KOPT-K1 (cell line): Measurements from ENCODE around the gene GRIA3.
"Not testable (repeated sequence)": the region's sequence is repeated elsewhere in the genome, so short reads cannot be mapped to it uniquely, and the experiment has no call there.

ENCODE experiments used
- H3K27ac ChIP-seq: fragments of 200-600 bp; sonication (generic); 2 replicates; pipeline ENCODE4 v1.5.1; 2016; ENCODE audit warnings: antibody characterized with exemption, mild to moderate bottlenecking, low read depth, low read length; ENCODE audit not compliant: poor library complexity, severe bottlenecking
- H3K36me3 ChIP-seq: fragments of 200-600 bp; sonication (generic); 2 replicates; pipeline ENCODE4 v1.5.1; 2017; ENCODE audit warnings: antibody characterized with exemption, mild to moderate bottlenecking, low read length, moderate library complexity; ENCODE audit not compliant: insufficient read depth
- H3K9me3 ChIP-seq: fragments of 200-600 bp; sonication (generic); 2 replicates; pipeline ENCODE4 v1.5.1; 2017; ENCODE audit warnings: antibody characterized with exemption, low read length, mild to moderate bottlenecking; ENCODE audit not compliant: insufficient read depth, poor library complexity, severe bottlenecking

The GRIA3 gene

GRCh38 chrX:123331859-123332258 is 147.8 kb downstream of the GRIA3 start:
- H3K9me3 ChIP-seq = no peaks in the 10 kb centered on the region
- H3K36me3 ChIP-seq = no peaks in the 10 kb centered on the region
- H3K27ac ChIP-seq = no peak overlapping the region

DNA sequence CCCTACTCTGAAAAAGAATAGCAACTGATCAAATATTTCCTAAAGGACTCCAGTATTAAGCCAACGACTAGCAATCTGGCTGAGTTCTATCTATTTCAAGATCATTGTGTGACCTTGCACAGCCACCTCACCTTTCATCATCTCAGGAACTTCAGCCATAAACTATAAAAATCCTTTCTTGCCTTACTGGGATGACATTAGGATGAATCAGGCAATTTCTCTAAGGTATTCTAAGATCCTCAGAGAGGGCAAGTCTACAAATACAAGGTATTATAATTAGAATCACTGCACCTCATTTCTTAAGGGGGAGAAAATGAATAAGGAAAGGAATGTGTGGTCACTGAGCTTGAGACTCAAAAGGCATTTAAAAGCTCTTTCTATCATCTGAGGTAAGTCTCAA is 152.6 kb downstream of the GRIA3 start:
- H3K36me3 ChIP-seq = no peaks in the 10 kb centered on the region
- H3K9me3 ChIP-seq = no peaks in the 10 kb centered on the region
- H3K27ac ChIP-seq = no peak overlapping the region

- no peak overlapping the region for H3K27ac ChIP-seq
- H3K36me3 ChIP-seq = no peaks in the 10 kb centered on the region
- H3K9me3 ChIP-seq = no peaks in the 10 kb centered on the region
Observed at GRCh38 chrX:123337886-123338639, 154.0 kb downstream of the GRIA3 start.

DNA sequence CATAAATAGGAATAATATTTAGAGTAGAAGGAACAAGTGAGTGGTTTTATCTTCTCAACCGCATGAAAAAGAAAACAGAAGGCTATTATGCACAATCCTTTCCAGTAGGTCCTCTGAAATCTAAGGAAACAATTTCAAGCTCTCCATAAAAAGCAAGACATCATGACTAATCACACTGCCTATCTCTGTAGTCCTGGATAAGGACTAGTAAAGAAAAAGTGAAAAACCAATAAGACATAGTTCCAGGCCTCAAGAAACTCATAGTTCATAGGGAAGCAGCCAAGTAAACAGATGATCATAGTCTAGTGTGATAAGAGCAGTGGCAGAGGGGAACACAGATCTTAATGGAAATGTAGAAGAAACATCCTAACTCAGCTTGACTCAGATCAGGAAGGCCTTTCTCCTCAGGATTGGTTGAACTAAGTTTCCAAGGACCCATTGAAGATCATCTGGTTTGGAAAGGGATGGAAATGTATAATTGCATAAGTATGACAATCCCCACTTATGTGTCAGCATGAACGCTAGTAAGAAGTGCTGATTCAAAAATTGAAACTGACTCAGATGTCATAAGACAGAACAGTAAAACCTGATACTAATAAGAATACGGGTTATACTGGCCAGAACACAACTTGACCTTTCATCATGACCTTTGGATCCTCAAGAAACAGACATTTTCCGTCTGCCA is 155.3 kb downstream of the GRIA3 start:
- Histone ChIP-seq H3K36me3 (no peaks in the 10 kb centered on the region), H3K27ac (no peak overlapping the region), H3K9me3 (no peaks in the 10 kb centered on the region)

DNA sequence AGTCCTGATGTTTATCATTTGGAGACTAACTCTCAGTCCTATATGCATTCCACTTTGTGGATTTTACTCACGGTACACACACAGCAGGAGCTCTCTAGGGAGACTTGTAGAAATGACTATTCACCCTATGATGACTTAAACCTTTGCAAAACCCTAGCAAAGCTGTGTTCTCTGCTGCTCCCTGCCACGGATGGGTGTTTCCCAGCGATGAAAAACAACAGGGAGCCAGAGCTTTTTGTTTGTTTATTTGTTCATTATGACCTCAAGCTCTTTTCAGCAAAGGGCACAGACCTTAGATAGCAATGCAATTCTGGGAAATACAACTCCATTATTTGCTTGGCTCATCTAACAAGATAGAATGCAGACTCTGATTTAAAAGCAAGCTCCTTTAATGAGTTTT is 156.6 kb downstream of the GRIA3 start:
- no peak overlapping the region for H3K27ac ChIP-seq
- H3K9me3 ChIP-seq = no peaks in the 10 kb centered on the region
- H3K36me3 ChIP-seq = no peaks in the 10 kb centered on the region

DNA sequence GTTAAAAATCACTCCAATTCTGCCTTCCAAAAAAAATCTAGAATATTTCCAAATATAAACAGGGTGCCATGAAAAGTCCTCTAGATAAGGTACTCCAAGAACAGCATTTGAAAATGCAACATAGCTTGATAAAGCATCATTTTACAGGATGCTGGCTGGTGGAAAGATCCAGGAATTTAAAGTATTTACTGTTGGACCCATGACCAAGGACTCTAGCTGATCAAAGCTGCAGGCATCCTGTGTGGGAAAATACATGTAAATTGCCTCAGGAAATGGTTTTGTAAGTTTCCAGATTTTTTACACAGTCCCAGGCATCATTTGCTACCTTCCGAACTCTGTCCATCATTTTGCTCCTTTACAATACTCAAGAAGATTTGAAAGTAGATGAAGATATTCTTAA is 164.4 kb downstream of the GRIA3 start:
- Histone ChIP-seq H3K27ac (no peak overlapping the region), H3K9me3 (no peaks in the 10 kb centered on the region), H3K36me3 (no peaks in the 10 kb centered on the region)

DNA sequence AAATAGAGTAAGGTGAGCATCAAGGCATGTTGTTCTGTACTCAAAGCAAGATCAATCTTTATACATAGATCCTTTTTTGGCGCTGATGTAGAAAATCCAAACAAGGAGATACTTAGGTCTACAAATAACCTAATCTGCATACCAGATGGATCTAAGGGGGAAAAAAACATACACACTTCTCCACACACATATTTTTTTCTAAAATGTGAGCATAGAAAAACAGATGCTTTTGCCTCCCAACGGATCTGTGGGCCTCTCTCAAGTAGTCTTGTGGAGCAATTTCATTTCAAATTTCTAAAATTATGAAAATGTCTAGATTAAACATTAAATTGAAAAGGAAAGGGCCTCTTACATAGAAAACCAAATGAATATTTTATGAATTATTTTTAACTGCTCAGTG is 166.1 kb downstream of the GRIA3 start:
- no peak overlapping the region for H3K27ac ChIP-seq
- no peaks in the 10 kb centered on the region for H3K9me3 ChIP-seq
- no peaks in the 10 kb centered on the region for H3K36me3 ChIP-seq

DNA sequence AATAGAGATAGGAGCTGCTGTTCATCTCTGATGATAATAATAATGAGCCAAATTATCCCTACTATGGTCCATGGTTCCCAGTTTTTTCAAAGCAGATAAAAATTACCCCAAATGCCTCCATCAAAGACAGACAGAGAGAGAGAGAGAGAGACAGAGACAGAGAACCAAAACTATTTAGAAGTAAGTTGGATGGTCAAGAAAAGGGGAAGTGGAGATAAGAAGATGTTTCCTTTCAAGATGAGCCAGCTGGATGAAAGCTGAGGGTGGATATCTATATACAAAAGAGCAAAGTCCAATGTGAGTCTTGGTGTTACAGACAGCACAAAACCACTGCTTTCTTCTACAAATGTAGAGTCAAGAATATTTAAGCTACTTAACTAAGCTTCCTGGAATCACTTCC is 173.9 kb downstream of the GRIA3 start:
- H3K27ac ChIP-seq = no peak overlapping the region
- H3K36me3 ChIP-seq = no peaks in the 10 kb centered on the region
- H3K9me3 ChIP-seq = no peaks in the 10 kb centered on the region

GRCh38 chrX:123358457-123358856 is 174.4 kb downstream of the GRIA3 start:
- Histone ChIP-seq H3K27ac (no peak overlapping the region), H3K9me3 (no peaks in the 10 kb centered on the region), H3K36me3 (no peaks in the 10 kb centered on the region)

GRCh38 chrX:123361371-123361770 is 177.3 kb downstream of the GRIA3 start:
- H3K9me3 ChIP-seq = no peaks in the 10 kb centered on the region
- H3K27ac ChIP-seq = no peak overlapping the region
- H3K36me3 ChIP-seq = no peaks in the 10 kb centered on the region

DNA sequence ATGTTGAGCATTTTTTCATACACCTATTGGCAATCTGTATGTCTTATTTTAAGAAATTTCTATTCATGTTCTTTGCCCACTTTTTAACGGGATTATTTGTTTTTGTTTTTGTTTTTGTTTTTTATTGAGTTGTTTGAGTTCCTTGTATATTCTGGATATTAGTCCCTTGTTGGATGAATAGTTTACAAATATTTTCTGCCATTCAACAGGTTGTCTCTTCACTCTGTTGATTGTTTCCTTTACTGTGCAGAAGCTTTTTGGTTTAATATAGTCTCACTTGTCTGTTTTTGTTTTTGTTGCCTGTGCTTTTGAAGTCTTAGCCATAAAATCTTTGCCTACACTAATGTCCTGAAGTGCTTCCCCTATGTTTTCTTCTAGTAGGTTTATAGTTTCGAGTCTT is 202.1 kb downstream of the GRIA3 start:
- not testable (repeated sequence) for H3K36me3 ChIP-seq, H3K27ac ChIP-seq, H3K9me3 ChIP-seq

- no peaks in the 10 kb centered on the region for H3K36me3 ChIP-seq
- H3K9me3 ChIP-seq = no peaks in the 10 kb centered on the region
- H3K27ac ChIP-seq = no peak overlapping the region
Observed at GRCh38 chrX:123392921-123393320, 208.8 kb downstream of the GRIA3 start.

DNA sequence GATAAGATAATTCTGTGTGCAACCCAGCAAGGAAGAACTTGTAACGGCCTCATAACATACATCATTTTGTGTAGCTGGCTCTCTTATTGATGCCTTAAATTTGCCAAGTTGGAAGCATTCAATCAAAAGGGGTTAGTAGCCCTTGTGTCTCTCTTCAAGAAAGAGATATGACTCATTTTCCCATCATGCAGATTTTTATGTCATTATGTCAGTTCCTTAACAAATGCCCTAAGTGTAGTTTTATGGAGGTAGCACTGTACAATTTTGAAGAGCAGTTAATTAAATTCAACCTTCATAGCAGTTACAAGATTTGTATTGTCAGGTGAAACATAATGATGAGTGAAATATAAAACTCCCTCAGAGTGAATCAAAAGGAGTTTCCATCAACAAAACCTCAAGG is 215.6 kb downstream of the GRIA3 start:
- Histone ChIP-seq H3K27ac (no peak overlapping the region), H3K9me3 (no peaks in the 10 kb centered on the region), H3K36me3 (no peaks in the 10 kb centered on the region)

DNA sequence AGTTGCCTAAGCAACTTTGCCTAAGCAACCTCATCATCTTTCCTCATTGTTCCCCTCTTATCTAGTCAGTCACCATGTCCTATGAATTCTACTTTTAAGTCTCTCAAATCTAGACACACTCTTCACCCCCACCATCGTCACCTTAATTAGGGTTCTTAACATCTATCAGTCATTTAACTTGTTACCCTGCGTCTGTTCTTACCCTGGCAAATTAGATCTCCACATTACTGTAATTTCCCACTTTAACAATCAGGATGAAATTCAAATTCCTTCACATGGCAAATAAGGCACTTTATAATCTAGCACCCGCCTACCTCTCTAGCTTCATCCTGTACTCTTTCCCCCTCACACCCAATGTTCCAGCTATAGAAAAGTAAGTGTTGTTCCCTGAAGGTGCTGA is 221.2 kb downstream of the GRIA3 start:
- no peaks in the 10 kb centered on the region for H3K36me3 ChIP-seq
- H3K9me3 ChIP-seq = no peaks in the 10 kb centered on the region
- no peak overlapping the region for H3K27ac ChIP-seq

GRCh38 chrX:123408821-123409737 is 225.0 kb downstream of the GRIA3 start:
- Histone ChIP-seq H3K27ac (no peak overlapping the region), H3K36me3 (no peaks in the 10 kb centered on the region), H3K9me3 (no peaks in the 10 kb centered on the region)
